ENCODE measurements around the gene IL1R2.
A peak's percentile ranks its signal among the peaks of the same experiment; 100 is the strongest.
"Not testable (repeated sequence)": the region's sequence is repeated elsewhere in the genome, so short reads cannot be mapped to it uniquely, and the experiment has no call there.

The IL1R2 gene

GRCh38 chr2:102002228-102002627 lies 10.5 kb downstream of the IL1R2 start:
- TF ChIP-seq, protein P1, sequence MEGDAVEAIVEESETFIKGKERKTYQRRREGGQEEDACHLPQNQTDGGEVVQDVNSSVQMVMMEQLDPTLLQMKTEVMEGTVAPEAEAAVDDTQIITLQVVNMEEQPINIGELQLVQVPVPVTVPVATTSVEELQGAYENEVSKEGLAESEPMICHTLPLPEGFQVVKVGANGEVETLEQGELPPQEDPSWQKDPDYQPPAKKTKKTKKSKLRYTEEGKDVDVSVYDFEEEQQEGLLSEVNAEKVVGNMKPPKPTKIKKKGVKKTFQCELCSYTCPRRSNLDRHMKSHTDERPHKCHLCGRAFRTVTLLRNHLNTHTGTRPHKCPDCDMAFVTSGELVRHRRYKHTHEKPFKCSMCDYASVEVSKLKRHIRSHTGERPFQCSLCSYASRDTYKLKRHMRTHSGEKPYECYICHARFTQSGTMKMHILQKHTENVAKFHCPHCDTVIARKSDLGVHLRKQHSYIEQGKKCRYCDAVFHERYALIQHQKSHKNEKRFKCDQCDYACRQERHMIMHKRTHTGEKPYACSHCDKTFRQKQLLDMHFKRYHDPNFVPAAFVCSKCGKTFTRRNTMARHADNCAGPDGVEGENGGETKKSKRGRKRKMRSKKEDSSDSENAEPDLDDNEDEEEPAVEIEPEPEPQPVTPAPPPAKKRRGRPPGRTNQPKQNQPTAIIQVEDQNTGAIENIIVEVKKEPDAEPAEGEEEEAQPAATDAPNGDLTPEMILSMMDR (IDR thresholded peaks at IDR 0.05; ENCODE audit: insufficient read depth, low read depth, low read length, missing control alignments), result no peak
- DNase-seq (ENCODE audit: low read depth), result no peak
- no peak overlapping the region for H3K4me3 ChIP-seq (ENCODE audit: low read depth, low read length)

GRCh38 chr2:102002909-102003308 lies 11.1 kb downstream of the IL1R2 start:
- H3K4me3 ChIP-seq (ENCODE audit: low read depth, low read length); DNase-seq (ENCODE audit: low read depth): not testable (repeated sequence)

GRCh38 chr2:102003696-102004095 lies 11.9 kb downstream of the IL1R2 start:
- H3K4me3 ChIP-seq (ENCODE audit: low read depth, low read length), result no peak overlapping the region
- DNase-seq (ENCODE audit: low read depth), result no peak
- TF ChIP-seq, protein P1 (IDR thresholded peaks at IDR 0.05; ENCODE audit: insufficient read depth, low read depth, low read length, missing control alignments), result no peak

DNA sequence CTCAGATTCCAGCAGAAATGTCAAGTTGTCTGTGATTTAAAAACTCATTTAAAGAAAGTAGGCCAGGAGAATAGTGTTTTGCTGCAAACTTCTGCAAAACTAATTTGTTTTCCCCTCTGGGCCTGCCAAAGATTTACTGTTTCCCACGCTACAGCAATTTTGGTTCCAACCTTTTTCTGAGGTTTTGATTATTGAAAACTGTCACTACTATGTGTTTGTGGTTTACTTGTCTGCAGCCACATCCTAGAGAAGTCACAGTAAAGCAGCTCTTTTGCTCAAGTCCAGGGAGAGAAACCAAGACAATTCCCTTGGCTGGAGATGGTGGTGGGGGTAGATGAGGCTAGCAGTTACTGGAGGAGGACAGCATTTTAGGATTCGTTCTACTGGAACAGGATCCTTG lies 12.8 kb downstream of the IL1R2 start:
- DNase-seq (ENCODE audit: low read depth), result peak; percentile 38
- H3K4me3 ChIP-seq (ENCODE audit: low read depth, low read length), result no peak overlapping the region
- TF ChIP-seq, protein P1 (IDR thresholded peaks at IDR 0.05; ENCODE audit: insufficient read depth, low read depth, low read length, missing control alignments), result no peak

- no peak overlapping the region for H3K4me3 ChIP-seq (ENCODE audit: low read depth, low read length)
- TF ChIP-seq, protein P1 (IDR thresholded peaks at IDR 0.05; ENCODE audit: insufficient read depth, low read depth, low read length, missing control alignments), result no peak
- no peak for DNase-seq (ENCODE audit: low read depth)
These were observed 13.7 kb downstream of the IL1R2 start for GRCh38 chr2:102005449-102005848.

- DNase-seq (ENCODE audit: low read depth), result peak; percentile 60
- H3K4me3 ChIP-seq (ENCODE audit: low read depth, low read length), result no peak overlapping the region
- TF ChIP-seq, protein P1 (IDR thresholded peaks at IDR 0.05; ENCODE audit: insufficient read depth, low read depth, low read length, missing control alignments), result peak; percentile 67
These were observed 14.5 kb downstream of the IL1R2 start for GRCh38 chr2:102005989-102006885.

GRCh38 chr2:102006886-102007278 lies 15.1 kb downstream of the IL1R2 start:
- TF ChIP-seq, protein P1 (IDR thresholded peaks at IDR 0.05; ENCODE audit: insufficient read depth, low read depth, low read length, missing control alignments), result no peak
- DNase-seq (ENCODE audit: low read depth), result no peak
- H3K4me3 ChIP-seq (ENCODE audit: low read depth, low read length), result no peak overlapping the region

Measured in GM12865 (cell line).